GM12878 (cell line): Measurements from ENCODE around the gene CCDC106. TPM values are rescaled to one million over a fixed set of nuclear protein-coding genes. Genes with fewer than 3 reads are reported as not detected.

Experiments used
- BCL3 ChIP-seq: IDR thresholded peaks from 2 replicates; pipeline ENCODE4 v1.6.1; 2011; ENCODE audit warnings: borderline replicate concordance, low read depth, mild to moderate bottlenecking, moderate library complexity, low read length; ENCODE audit not compliant: insufficient read depth, poor library complexity, severe bottlenecking
- BMI1 ChIP-seq: fragments of 450-650 bp; IDR thresholded peaks from 2 replicates; pipeline ENCODE4 v1.6.1; 2016; ENCODE audit warnings: mild to moderate bottlenecking, moderate library complexity, borderline replicate concordance
- LARP7 ChIP-seq: fragments of 450-650 bp; IDR thresholded peaks from 2 replicates; pipeline ENCODE4 v1.6.1; 2017; ENCODE audit warnings: mild to moderate bottlenecking
- MXI1 ChIP-seq: fragments of 150-350 bp; IDR thresholded peaks from 2 replicates; pipeline ENCODE4 v1.6.1; 2011; ENCODE audit warnings: low read depth, mild to moderate bottlenecking, inconsistent platforms, low read length, improper control_type of control experiment
- NBN ChIP-seq: fragments of 450-650 bp; IDR thresholded peaks from 2 replicates; pipeline ENCODE4 v1.6.1; 2016
- NFYA ChIP-seq: IDR thresholded peaks from 2 replicates; pipeline ENCODE4 v1.6.1; 2011; ENCODE audit warnings: low read depth, mild to moderate bottlenecking, low read length, improper control_type of control experiment, borderline replicate concordance
- PAX5 ChIP-seq: IDR thresholded peaks from 2 replicates; pipeline ENCODE4 v1.6.1; 2011; ENCODE audit warnings: low read depth, low read length, borderline replicate concordance
- POLR2AphosphoS5 ChIP-seq: IDR thresholded peaks from 2 replicates; pipeline ENCODE4 v1.6.1; 2011; ENCODE audit warnings: mild to moderate bottlenecking, low read length, inconsistent platforms
- RAD51 ChIP-seq: fragments of 450-650 bp; IDR thresholded peaks from 2 replicates; pipeline ENCODE4 v1.6.1; 2016; ENCODE audit warnings: moderate library complexity, mild to moderate bottlenecking, inconsistent platforms
- RUNX3 ChIP-seq: IDR thresholded peaks from 2 replicates; pipeline ENCODE4 v1.6.1; 2012; ENCODE audit warnings: low read length, inconsistent platforms
- SIX5 ChIP-seq: IDR thresholded peaks from 2 replicates; pipeline ENCODE4 v1.6.1; 2011; ENCODE audit warnings: mild to moderate bottlenecking, low read depth, low read length, moderate library complexity; ENCODE audit not compliant: severe bottlenecking
- SMARCA5 ChIP-seq: fragments of 450-650 bp; IDR thresholded peaks from 2 replicates; pipeline ENCODE4 v1.6.1; 2017; ENCODE audit warnings: mild to moderate bottlenecking
- SPI1 ChIP-seq: IDR thresholded peaks from 2 replicates; pipeline ENCODE4 v1.6.1; 2011; ENCODE audit warnings: low read depth, mild to moderate bottlenecking, low read length, moderate library complexity, borderline replicate concordance; ENCODE audit not compliant: insufficient read depth
- SREBF2 ChIP-seq: IDR thresholded peaks from 2 replicates; pipeline ENCODE4 v1.6.1; 2012; ENCODE audit warnings: mild to moderate bottlenecking, low read length
- SRF ChIP-seq, 2 experiments: IDR thresholded peaks; 2 replicates each; pipeline ENCODE4 v1.6.1; 2011; ENCODE audit warnings: low read depth in 2 of 2, low read length in 2 of 2, mild to moderate bottlenecking in 1 of 2, moderate library complexity in 1 of 2
- TAF1 ChIP-seq: IDR thresholded peaks from 2 replicates; pipeline ENCODE4 v1.6.1; 2011; ENCODE audit warnings: mild to moderate bottlenecking, low read depth, low read length, borderline replicate concordance
- ZBTB11 ChIP-seq: fragments of 450-650 bp; formaldehyde crosslinking; IDR thresholded peaks from 2 replicates; pipeline ENCODE4 v1.5.0; 2022; ENCODE audit warnings: mild to moderate bottlenecking, missing genetic modification characterization
- ZNF687 ChIP-seq: fragments of 450-650 bp; IDR thresholded peaks from 2 replicates; pipeline ENCODE4 v1.6.1; 2017; ENCODE audit warnings: mild to moderate bottlenecking, moderate library complexity
- polyA plus RNA-seq, 11 experiments: library from polyadenylated mRNA; depleted of rRNA in 4 of 11; unstranded in 6 of 11; stranded (reverse) in 5 of 11; fragments of >200 nt; fragmentation: Nextera tagmentation in 4 of 11; fragmentation: Illumina TruSeq in 1 of 11; extraction: Ambion mirVana in 4 of 11; extraction: Trizol in 1 of 11; gene quantifications; 1 replicate in 1 of 11; 2 replicates in 10 of 11; pipeline versions ENCODE4 v1.2.1 to v1.2.3, GENCODE V29; 2011 to 2016; ENCODE audit warnings: inconsistent platforms in 2 of 11, missing spikeins in 2 of 11, low read depth in 1 of 11
- total RNA-seq, 4 experiments: library from RNA; depleted of rRNA in 3 of 4; stranded (reverse); fragments of >200 nt in 3 of 4; fragmentation: Illumina TruSeq in 1 of 4; extraction: Trizol in 1 of 4; gene quantifications; 2 replicates each; pipeline versions ENCODE4 v1.2.1 to v1.2.3, GENCODE V29; 2013 to 2021
- TF ChIP-seq, protein P1 (sequence below): fragments of 450-650 bp; IDR thresholded peaks from 2 replicates; pipeline ENCODE4 v1.6.1; 2016; ENCODE audit warnings: mild to moderate bottlenecking

CCDC106 gene
- total and polyA plus RNA-seq, 10 of the 15 experiments (the other 5 are each of a cell fraction or from before 2014, with no cell fraction given), result 0.04 to 35.9 (median 19.8) TPM

DNA sequence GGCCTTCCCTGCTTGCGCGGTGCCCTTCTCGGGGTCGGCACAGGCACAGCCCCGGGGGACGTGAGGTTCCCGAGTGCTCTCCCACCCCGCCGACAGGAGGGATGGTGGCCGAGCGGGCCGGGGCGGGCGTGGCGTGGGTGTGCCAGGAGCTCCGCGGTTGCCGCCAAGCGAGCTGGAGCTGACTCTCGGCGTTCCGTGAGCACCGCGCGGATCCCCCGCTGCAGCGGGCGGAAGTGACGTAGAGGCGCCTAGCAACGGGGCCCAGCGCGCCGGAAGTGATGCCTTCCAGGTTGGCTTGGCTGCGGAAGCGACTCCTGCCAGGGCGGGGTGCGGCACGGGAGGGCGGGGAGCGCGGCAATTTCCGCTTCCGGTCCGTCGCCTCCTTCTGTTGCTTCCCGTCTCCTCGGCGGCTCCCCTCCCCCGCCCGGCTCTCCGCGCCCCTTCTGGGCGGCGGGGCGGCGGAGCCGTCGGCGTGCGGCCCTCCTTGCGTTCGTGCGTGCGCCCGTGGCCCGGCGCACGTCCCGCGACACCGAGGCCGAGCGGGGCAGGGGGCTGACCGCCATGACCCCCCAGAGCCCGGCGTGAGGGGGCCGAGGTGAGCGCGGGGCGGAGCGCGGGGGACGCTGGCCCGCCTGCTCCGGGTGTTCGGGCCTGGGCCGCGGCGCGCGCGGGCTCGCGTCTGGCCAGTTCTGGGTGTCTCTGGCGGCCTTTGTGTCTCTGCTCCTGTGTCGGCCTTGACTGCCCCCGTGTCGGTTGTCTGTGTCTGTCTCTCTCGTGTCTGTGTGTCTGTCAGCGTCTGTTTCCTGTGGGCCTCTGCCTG, 27.0 kb downstream of the CCDC106 start, which contains the start of gene EPN1 (continued):
- TF ChIP-seq ZNF687 (peak; percentile 79), SPI1 (peak; percentile 40), RAD51 (no peak), SMARCA5 (peak; percentile 76; the same call in 1 of the 2 replicates), ZBTB11 (CRISPR knock-in tag) (peak; percentile 65), SRF (IDR thresholded peaks at IDR 0.05; ENCODE audit: low read depth in 2 of 2, low read length in 2 of 2) (peak; percentile 53 to 72; a peak in 3 of 4 replicates), BMI1 (peak; percentile 79; the same call in 1 of the 2 replicates), PAX5 (no peak), POLR2AphosphoS5 (peak; percentile 71; the same call in 1 of the 2 replicates), RUNX3 (no peak), TAF1 (peak; percentile 54; the same call in 1 of the 2 replicates), SREBF2 (peak; percentile 63; the same call in 1 of the 2 replicates), NFYA (no peak), SIX5 (peak; percentile 30), NBN (peak; percentile 77), BCL3 (peak; percentile 86), LARP7 (peak; percentile 97), MXI1 (peak; percentile 83)
- TF ChIP-seq, protein P1, sequence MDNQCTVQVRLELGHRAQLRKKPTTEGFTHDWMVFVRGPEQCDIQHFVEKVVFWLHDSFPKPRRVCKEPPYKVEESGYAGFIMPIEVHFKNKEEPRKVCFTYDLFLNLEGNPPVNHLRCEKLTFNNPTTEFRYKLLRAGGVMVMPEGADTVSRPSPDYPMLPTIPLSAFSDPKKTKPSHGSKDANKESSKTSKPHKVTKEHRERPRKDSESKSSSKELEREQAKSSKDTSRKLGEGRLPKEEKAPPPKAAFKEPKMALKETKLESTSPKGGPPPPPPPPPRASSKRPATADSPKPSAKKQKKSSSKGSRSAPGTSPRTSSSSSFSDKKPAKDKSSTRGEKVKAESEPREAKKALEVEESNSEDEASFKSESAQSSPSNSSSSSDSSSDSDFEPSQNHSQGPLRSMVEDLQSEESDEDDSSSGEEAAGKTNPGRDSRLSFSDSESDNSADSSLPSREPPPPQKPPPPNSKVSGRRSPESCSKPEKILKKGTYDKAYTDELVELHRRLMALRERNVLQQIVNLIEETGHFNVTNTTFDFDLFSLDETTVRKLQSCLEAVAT, result no peak
